Fibroblast of upper back skin (primary cell): ENCODE data around the gene DGKE.

ENCODE experiments used
- DNase-seq: peaks from one replicate; pipeline ENCODE4 v3.0.0-alpha.2; 2013

The DGKE gene

DNA sequence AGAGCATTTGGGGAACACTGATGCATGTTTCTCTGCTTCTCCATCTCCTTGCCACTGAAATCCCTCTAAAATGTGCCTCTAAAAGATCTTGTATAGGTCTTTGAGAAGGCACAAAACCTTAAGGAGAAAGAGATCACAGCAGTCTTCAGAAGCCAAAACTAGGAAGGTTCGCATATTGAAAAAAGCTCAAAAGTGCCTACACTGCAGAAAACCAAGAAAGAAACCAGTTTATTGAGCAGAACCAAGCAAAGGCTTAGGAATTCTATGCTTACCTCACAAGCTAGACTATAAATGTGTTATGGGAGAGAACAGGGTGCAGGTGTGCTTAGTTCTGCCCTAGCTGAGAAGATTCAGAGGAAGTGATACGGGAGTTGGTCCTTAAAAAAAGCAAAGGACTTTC lies 16.6 kb downstream of the DGKE start:
- DNase-seq = no peak

GRCh38 chr17:56851008-56851407 lies 17.1 kb downstream of the DGKE start:
- no peak for DNase-seq

DNA sequence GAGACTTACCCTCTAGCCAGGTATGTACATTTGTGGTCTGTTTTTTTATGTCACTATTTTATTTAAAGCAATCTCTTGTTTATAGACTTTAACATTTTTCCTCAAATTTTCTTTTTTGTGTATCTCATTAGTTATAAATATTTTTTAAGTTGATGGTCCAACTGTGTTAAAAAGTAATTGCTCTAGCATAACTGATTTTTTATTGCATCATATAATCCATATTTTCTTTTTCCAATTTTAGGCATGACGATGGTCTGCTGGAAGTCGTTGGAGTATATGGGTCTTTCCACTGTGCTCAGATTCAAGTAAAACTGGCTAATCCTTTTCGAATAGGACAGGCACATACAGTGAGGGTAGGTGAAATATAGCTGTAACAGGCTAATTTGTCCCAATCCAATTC lies 27.9 kb downstream of the DGKE start:
- no peak for DNase-seq

DNA sequence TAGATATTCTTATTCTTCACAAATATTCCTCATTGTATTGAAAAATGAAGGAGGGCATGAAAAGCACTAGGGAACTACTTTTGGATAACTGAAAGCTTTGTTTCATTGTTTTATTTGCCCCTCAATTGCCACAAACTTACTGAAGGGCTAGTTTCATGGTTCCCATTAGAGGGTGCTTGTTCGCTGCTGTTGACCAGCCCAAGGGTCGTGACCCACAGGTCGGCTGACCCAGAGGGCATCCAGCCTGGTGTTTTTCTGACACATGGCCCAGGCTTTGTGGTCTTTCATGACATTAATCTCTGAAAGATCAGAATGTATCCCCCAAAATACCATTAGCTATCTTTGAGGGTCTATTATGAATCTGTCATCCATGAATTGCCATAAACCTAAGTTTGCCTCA lies 30.0 kb downstream of the DGKE start:
- no peak for DNase-seq

DNA sequence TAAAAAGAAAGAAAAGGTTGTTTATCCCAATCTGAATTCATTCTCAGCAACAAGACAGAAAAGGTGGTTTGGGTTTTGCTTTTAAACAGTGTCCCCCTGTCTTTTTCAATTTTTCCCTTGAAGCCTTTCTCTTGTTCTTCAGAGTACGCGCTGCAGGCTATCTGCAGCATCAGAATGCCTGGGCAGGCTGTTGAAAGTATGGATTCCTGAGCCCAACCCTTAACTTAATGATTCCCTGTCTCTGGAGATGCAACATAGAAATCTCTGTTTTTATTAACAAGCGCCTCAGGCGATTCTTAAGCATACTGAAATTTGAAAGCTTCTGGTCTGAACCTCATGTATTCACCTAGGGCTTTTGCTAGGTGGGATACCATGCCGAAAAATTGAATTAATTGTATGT lies 32.1 kb downstream of the DGKE start:
- no peak for DNase-seq

DNA sequence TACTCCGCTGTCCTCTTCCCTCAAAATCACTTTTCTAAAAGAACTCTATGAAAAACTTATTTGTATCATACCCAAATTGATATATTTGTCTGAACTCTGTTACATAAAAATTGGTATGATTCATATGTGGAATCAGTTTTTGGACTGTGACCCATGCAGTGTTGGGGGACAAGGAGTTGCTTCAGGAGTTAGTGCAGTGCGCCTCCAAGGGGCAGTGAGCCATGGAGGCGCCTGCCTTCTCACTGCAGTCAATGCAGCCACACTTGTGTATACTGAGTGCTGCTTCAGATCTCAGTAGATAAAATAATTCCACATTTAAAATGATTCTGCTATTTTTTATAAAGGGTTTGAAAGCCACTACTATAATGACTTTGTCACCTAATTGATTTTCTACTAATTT lies 32.5 kb downstream of the DGKE start:
- no peak for DNase-seq

- DNase-seq = no peak
These were observed 34.0 kb downstream of the DGKE start for GRCh38 chr17:56867948-56868376.

GRCh38 chr17:56868716-56869115 lies 34.8 kb downstream of the DGKE start:
- DNase-seq = no peak

DNA sequence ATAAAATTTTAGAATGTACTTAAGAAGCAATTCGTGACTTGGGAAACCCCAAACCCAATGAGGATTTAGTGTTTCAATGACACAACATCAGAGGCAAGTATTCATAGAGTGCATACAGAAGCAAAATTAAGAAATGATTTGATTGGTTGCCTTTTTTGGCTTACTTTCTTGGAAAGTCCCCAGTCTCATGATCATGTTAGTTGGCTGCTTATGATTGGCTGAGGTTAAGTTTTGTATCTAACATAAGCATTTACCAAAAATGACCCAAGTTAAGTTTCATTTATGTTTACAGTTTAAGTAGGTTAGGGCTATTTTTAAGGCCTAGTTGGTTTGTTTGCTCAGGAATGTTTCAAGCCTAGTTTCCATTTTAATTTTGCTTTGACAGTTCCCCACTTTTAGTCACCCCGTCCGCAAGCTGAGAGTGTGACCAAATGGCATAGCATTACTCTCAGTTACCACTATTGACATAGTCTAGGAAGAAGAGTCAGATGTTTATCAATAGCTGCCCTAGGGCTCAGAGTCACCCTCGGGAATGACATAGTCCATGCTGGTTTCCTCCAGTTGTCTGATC lies 36.2 kb downstream of the DGKE start:
- no peak for DNase-seq

DNA sequence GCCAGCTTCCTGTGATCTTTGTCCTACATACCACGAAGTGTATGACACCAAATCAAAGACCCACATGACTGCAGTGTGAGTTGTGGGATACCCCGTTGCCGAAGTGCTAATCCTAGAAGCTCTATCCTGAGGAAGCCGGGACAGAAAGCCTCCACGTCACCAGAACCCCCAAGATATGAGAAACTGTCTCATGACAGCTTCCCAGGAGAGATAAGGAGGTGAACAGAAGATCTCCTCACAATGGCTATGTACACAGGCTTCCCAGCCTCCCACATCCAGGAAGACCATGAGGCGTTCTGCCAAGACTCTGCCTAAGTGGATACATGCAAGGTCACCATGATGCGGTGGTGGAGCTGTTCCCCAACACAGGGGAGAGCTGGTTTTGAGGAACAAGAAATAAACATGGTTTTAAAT lies 42.8 kb downstream of the DGKE start:
- DNase-seq = no peak

- no peak for DNase-seq
These were observed 45.3 kb downstream of the DGKE start for GRCh38 chr17:56879280-56879679.

DNA sequence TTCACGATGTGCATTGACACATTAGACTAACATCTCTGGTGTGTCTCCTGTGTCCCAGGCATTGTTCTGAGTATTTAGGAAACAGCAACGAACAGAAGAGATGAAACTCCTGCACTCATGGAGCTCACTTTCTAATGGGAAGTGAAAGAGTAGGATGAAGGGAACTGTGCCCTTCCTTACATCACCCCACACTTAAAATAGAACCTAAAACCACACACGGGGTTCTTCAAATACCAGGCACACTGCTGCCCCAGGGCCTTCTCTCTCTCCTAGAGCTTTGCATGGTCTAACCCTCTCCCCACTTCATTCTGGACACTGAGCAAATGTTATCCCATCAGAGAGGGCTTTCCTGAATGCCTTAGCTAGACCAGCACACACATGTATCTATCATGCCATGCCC lies 46.2 kb downstream of the DGKE start:
- DNase-seq = no peak

DNA sequence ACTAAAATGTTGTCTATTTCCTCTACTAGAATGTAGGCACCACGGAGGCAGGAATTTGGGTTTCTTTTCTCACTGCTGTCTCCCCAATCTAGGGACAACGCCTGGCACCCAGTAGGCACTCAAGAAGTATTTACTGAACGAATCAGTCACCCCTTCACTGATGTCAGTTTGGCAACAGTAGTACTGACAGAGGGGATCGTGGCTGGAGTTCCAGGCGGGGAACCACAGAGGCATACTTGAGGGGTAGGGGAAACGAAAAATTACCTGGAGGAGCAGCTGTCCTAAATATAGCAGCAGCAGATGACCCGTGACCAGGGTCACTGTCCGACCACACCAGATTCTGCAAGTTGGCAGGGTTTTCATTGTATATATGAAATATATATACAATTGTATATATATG lies 46.6 kb downstream of the DGKE start:
- DNase-seq = no peak

DNA sequence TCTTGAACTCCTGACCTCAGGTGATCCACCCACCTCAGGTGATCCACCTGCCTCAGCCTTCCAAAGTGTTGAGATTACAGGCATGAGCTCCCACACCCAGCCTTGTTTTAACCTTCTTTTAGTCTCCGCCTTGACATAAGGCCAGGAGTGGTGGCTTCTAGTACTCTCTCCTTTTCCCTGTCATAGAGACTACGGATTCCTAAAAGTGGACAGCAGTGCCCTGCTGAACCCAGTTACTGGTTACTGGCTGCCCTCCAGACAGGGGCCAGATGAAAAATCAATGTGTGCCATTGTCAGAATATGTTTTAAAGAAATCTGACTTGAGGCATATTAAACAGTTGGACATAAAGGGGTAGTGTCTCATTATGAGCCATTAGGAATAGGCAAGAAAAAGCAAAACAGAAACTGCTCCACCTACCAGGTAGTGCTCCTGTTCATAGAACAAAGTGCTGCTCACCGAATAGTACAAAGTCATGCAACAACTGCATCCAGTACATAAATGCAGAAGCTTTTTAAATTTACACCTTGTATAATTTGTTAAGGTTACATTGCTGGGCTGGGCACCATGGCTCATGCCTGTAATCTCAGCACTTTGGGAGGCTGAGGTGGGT lies 47.8 kb downstream of the DGKE start:
- DNase-seq = no peak

DNA sequence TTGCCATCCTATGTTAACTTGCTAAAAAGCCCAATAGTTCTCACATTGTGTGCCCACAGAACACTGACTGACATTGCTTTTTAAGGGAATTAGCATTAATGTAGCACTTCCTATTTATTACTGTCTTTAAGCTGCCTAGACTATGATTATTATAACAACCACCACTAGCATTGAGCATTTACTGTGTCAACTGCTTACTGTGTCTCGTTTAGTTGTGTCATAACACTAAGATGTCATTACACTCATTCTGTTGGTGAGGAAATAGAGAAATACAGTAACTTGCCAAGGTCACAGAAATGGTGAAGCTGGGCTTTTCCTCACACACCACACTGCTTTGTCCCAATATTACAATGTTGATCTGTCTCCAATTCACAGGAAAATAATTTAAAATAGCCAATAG lies 49.7 kb downstream of the DGKE start:
- DNase-seq = no peak

DNA sequence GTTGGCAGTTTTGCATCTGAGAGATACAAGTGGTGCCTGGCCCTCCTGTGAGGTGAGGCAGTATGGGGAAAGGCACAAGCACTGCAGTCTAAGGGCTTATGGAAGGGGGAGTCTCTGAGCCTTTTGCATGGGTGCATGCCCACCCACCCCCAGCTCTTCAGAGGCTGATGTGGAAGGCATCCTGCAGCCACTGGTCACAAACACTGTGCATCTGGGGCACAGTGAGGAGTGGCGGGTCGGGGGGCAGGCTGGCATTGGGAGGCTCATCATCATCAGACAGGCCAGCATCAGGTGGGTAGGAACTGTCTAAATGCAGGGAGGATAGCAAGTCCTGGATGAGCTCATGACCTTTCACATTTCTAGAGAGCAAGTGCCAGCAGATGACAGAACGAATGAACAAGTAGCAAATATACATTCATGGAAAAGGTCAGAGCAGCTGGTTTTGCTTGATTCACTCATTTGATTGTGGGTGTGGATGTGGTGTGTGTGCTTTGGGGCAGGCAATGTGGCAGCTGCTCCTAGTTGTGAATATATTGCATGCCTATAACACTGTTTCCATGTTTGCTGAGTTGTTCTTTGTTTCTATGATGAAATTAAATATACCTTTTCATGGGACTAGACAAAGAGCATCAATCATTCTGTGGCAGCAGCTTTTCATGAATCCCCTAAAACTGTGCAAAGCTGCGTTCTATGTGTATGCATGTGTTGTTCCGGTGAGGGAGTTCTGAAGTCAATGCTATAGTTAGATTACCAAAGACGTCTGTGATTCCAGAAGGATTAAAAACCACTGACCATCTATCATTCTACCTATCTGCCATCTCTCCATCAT lies 50.7 kb downstream of the DGKE start:
- DNase-seq = no peak

DNA sequence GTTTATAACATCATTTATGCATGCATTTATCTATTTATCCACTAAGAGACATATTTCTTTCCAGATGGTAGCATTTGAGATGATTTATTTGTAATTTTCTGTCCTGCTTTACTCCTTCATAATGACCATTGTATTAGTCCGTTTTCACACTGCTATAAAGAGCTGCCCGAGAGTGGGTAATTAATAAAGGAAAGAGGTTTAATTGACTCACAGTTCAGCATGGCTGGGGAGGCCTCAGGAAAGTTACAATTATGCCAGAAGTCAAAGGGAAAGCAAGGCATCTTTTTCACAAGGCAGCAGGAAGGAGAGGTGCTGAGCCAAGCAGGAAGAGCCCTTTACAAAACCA lies 51.3 kb downstream of the DGKE start:
- DNase-seq = no peak

GRCh38 chr17:56886288-56886731 lies 52.4 kb downstream of the DGKE start:
- DNase-seq = no peak

DNA sequence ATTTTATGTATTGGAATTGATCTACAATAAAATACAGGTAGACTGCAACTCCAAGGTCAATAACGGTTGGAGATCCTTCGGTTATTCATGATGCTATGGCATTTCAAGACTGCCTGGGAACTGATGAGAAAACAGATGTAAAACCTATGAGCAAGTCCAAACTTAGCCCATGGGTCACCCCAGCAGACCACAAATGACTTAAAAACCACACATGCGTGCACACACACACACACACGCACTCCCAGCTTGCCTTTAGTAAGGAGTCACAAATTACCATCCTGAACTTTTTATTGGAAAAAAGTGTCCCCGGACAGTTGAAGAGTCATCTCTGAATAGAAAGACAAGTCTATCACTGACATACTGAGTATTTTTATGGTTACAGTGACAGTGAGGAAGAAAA lies 53.2 kb downstream of the DGKE start:
- no peak for DNase-seq

- no peak for DNase-seq
These were observed 53.9 kb downstream of the DGKE start for GRCh38 chr17:56887552-56888467.

DNA sequence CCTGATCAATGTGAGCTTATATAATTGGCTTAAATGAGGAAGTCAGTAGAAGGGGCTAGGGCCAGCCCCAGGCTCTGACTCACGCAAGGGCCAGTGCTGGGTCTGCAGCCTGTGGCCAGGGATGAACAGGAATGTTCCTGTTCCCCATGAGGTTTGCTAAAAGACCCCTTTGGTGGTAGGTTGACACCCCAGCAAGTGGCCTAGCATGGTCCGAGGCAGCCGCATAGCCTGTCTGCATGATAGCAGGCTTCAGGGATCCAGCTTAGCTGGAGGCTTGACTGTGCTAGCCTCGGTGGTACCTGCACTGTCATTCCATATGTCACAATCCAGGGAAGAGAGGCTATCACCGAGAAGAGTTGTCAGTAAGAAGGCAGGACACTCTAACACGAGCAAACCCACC lies 56.4 kb downstream of the DGKE start:
- DNase-seq = no peak

DNA sequence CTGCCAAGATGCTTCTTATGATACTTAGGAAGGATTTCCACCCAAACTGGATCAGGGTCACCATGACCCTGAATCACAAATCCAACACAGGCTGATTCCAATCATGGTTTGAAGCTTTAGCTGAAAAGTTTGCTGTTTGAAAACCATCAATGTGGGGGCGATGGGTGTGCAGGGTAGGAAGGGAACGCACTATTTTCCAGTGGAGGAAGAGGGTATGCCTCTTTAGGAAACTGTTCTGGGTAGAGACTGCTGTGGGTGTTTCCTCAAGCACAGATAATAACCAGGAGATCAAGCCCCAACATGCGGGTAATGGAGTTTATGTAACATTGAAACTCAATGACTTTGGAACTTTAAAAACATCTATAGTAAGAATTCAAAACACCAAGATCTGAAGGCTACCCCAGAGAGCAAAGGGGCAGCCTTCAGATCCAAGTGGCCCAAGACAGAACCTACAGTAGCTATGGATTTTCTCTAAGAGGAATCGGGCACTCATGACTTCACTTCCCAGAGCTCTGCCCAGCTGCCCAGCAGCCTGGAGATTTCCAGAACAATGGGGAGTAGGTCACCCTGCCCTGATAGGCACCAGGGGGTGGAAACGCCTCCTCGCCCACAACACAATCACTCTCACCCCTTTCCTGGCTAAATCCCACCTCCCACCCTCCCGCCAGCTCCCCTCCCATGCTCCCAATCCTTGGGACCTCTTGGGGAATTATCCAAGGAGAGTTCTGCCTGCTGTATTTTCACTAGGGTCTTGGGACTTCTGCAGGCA lies 57.1 kb downstream of the DGKE start:
- DNase-seq = no peak

GRCh38 chr17:56891751-56892150 lies 57.8 kb downstream of the DGKE start:
- DNase-seq = no peak
